HepG2 (cell line): ENCODE measurements around the gene STRN4. TPM values are rescaled to one million over a fixed set of nuclear protein-coding genes. Genes with fewer than 3 reads are reported as not detected.
A peak's percentile ranks its signal among the peaks of the same experiment; 100 is the strongest.

Experiments
- ATAC-seq: fragments of 200-7000 bp; cut with Tn5 transposase; 3 replicates; pipeline ENCODE4 v1.9.1; 2020; ENCODE audit warnings: mild to moderate bottlenecking, moderate library complexity
- BruUV-seq: library from RNA; stranded (reverse); fragments of 400-500 nt; replicated peaks from 2 replicates; lab custom pipeline; 2021; lab: Mats Ljungman, UMichigan
- CTCF ChIA-PET: fragments of 300-600 bp; formaldehyde crosslinking; extraction: SDS; loops from one replicate; lab custom pipeline; 2021; ENCODE audit warnings: low total read pairs, inconsistent platforms, low intra/inter-chr PET ratio; lab: Yijun Ruan, JAX
- POLR2A ChIA-PET: fragments of 350-600 bp; sonication (Branson Sonifier 250); formaldehyde crosslinking; loops from one replicate; lab custom pipeline; 2020; ENCODE audit warnings: antibody characterized with exemption, inconsistent platforms; lab: Yijun Ruan, JAX
- DNase-seq: peaks from one replicate; pipeline ENCODE4 v3.0.0-alpha.2; 2015; ENCODE audit warnings: low spot score
- FAIRE-seq: peaks from 3 replicates; lab custom pipeline; 2011; peaks lifted over from hg19 to GRCh38; lab: Jason Lieb, UNC
- H2AFZ ChIP-seq: one replicate; pipeline ENCODE4 v1.6.1; 2011; ENCODE audit warnings: low read length, inconsistent platforms
- H3K27ac ChIP-seq: fragments of 300-600 bp; 3 replicates; pipeline ENCODE4 v1.8.0; 2011; ENCODE audit warnings: mixed run types, mild to moderate bottlenecking, mixed read lengths, low read length, inconsistent platforms; ENCODE audit not compliant: insufficient read depth; ENCODE audit errors: extremely low read length
- H3K27me3 ChIP-seq, 2 experiments: fragments of 200-600 bp in 1 of 2; 2 replicates in 1 of 2; 3 replicates in 1 of 2; pipeline versions ENCODE4 v1.6.0 to v1.8.0; 2011; ENCODE audit warnings: low read length in 2 of 2, mild to moderate bottlenecking in 2 of 2, moderate library complexity in 2 of 2, inconsistent platforms in 1 of 2; ENCODE audit not compliant: insufficient read depth in 2 of 2, control insufficient read depth in 1 of 2
- H3K36me3 ChIP-seq, 2 experiments: fragments of 200-600 bp in 1 of 2; replicated peaks in 1 of 2; 2 replicates in 1 of 2; 3 replicates in 1 of 2; pipeline versions ENCODE4 v1.5.1 to v1.8.0; 2011; ENCODE audit warnings: low read length in 2 of 2, inconsistent platforms in 1 of 2; ENCODE audit not compliant: insufficient read depth in 2 of 2, control insufficient read depth in 1 of 2
- H3K4me1 ChIP-seq: 2 replicates; pipeline ENCODE4 v1.5.1; 2012; ENCODE audit warnings: low read length, inconsistent platforms; ENCODE audit not compliant: insufficient read depth
- H3K4me2 ChIP-seq: 2 replicates; pipeline ENCODE4 v1.6.0; 2011; ENCODE audit warnings: low read depth, low read length, inconsistent platforms
- H3K4me3 ChIP-seq, 3 experiments: fragments of 200-600 bp in 1 of 3; sonication (generic), shearing (Covaris generic) in 1 of 3; replicated peaks in 1 of 3; 2 replicates each; pipeline ENCODE4 v1.5.1; 2011 to 2016; ENCODE audit warnings: low read length in 3 of 3, inconsistent platforms in 2 of 3, low read depth in 2 of 3, mild to moderate bottlenecking in 2 of 3, control low read depth in 1 of 3, mixed read lengths in 1 of 3; ENCODE audit not compliant: insufficient read depth in 1 of 3
- H3K79me2 ChIP-seq: one replicate; pipeline ENCODE4 v1.6.1; 2011; ENCODE audit warnings: low read length, inconsistent platforms; ENCODE audit not compliant: insufficient read depth
- H3K9ac ChIP-seq: 2 replicates; pipeline ENCODE4 v1.6.0; 2011; ENCODE audit warnings: mild to moderate bottlenecking, low read depth, low read length, inconsistent platforms; ENCODE audit not compliant: insufficient read depth
- H3K9me3 ChIP-seq: 2 replicates; pipeline ENCODE4 v1.5.1; 2012; ENCODE audit warnings: mild to moderate bottlenecking, low read length
- H4K20me1 ChIP-seq: 2 replicates; pipeline ENCODE4 v1.6.0; 2011; ENCODE audit warnings: inconsistent platforms, mild to moderate bottlenecking, low read length, moderate library complexity; ENCODE audit not compliant: insufficient read depth
- AGO2 ChIP-seq: fragments of 200-400 bp; formaldehyde crosslinking; optimal IDR thresholded peaks from 2 replicates; pipeline ENCODE3; 2017; ENCODE audit warnings: mild to moderate bottlenecking, low read depth, low read length, moderate library complexity
- ASH2L ChIP-seq: fragments of 300-600, 200-600 bp; sonication (generic); IDR thresholded peaks from 2 replicates; pipeline ENCODE4 v1.7.0; 2017; ENCODE audit warnings: low read depth, mild to moderate bottlenecking, moderate library complexity, mixed read lengths, low read length; ENCODE audit not compliant: insufficient read length
- GABPA ChIP-seq, 2 experiments: IDR thresholded peaks; 2 replicates each; pipeline ENCODE4 v1.6.1; 2011 to 2016; ENCODE audit warnings: low read depth in 2 of 2, low read length in 1 of 2, missing biosample characterization in 1 of 2, missing genetic modification characterization in 1 of 2
- HNRNPLL ChIP-seq: fragments of 200-400 bp; formaldehyde crosslinking; IDR thresholded peaks from 2 replicates; pipeline ENCODE4 v1.6.1; 2017; ENCODE audit warnings: mild to moderate bottlenecking, low read depth, low read length; ENCODE audit not compliant: poor library complexity, severe bottlenecking
- WGBS: methylation state at CpG from one replicate; pipeline ENCODE4 v1.1.6; 2017; ENCODE audit warnings: low lambda C conversion rate; 5-methylcytosine and 5-hydroxymethylcytosine counted together
- in situ Hi-C: cut with HindIII; loops from 2 replicates; pipeline ENCODE4 v1.10.0; 2017; ENCODE audit warnings: low pct_unique_long_range_greater_than_20kb; ENCODE audit not compliant: extremely low pct_ligation_motif_present
- intact Hi-C: fragments of 100-400 bp; cut with micrococcal nuclease; formaldehyde crosslinking; loops from one replicate; pipeline ENCODE4 v1.10.0; 2022; ENCODE audit not compliant: unreplicated experiment
- polyA plus RNA-seq, 8 experiments: library from polyadenylated mRNA; depleted of rRNA in 3 of 8; stranded (reverse) in 7 of 8; unstranded in 1 of 8; fragments of >200 nt; fragmentation: Illumina TruSeq in 4 of 8; extraction: Trizol in 4 of 8; gene quantifications; 2 replicates each; pipeline versions ENCODE4 v1.2.1 to v1.2.3, GENCODE V29; 2011 to 2016; ENCODE audit warnings: low read depth in 4 of 8, missing spikeins in 1 of 8, mixed read lengths in 1 of 8; ENCODE audit not compliant: insufficient read depth in 1 of 8
- total RNA-seq, 5 experiments: library from RNA; depleted of rRNA; stranded (reverse); fragments of >200 nt; fragmentation: Illumina TruSeq; extraction: Trizol; gene quantifications; 2 replicates each; pipeline ENCODE4 v1.2.3, GENCODE V29; 2016; ENCODE audit warnings: low read depth in 1 of 5

STRN4 gene
- total and polyA plus RNA-seq, 2 of the 13 experiments (the other 11 are each of a cell fraction or from before 2014, with no cell fraction given), result 43.1 to 57.3 TPM

DNA sequence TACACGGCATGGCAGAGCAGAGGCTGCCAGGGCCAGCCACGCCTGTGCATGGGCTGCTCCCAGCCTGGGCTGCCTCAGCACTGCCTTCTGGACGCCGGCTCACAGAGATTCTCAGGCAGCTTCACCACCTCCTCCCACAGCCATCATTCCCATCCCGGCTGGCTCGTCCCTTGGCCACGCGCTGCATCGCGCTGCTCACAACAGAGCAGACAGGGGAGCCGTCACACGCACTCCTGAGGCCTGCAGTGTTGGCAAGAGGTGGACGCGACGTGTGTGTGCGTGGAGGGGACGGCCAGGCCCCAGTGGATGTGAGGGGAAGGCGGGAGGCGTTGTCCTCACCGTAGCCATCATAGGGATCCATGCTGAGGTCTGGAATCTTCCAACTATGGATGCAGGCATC lies 21.8 kb downstream of the STRN4 start:
- intact Hi-C loops, result no loop called here
- Histone ChIP-seq H3K9ac (no peak overlapping the region), H4K20me1 (peaks cover 10% of the 10 kb centered on the region; the same call in 1 of the 2 replicates), H3K9me3 (no peaks in the 10 kb centered on the region), H3K36me3 (peaks cover 47 to 77% of the 10 kb centered on the region in 2 experiments), H3K4me1 (peaks cover 12% of the 10 kb centered on the region), H3K4me3 (no peak overlapping the region), H3K27ac (no peak overlapping the region), H3K79me2 (no peaks in the 10 kb centered on the region), H3K4me2 (no peak overlapping the region), H3K27me3 (no peaks in the 10 kb centered on the region), H2AFZ (no peak overlapping the region)
- FAIRE-seq, result no peak
- DNase-seq, result no peak
- 99% methylated on average over 19 of the region's 20 CpGs for WGBS
- no TSS peak for BruUV-seq
- ATAC-seq, result no peak
- peak; percentile 80 for TF ChIP-seq AGO2
- TF ChIP-seq ASH2L, result no peak
- POLR2A ChIA-PET, result no interaction called here
- CTCF ChIA-PET, result no interaction called here
- in situ Hi-C loops, result no loop called here

DNA sequence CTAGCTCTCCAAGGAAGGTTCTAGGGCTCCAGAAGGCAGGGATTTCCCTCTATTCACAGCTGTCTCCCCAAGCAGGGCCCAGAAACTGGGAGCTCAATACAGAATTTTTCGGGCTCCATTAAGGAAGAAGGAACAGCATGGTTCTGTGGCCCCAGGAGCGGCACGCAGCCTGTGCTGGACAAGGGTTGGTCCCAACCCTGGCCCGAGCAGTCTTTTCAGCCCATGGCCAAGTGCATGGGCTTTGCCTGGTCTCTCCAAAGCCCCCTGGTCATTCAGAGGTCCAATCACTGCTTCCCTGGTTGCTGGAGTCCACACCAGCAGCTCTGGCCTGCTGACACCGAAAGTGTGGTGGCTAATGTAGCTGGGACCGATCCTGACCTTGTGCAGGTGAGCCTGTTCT lies 22.8 kb downstream of the STRN4 start:
- H3K27ac ChIP-seq, result no peak overlapping the region
- peaks cover 2% of the 10 kb centered on the region; the same call in 1 of the 2 replicates for H4K20me1 ChIP-seq
- DNase-seq (no peak), ATAC-seq (no peak), FAIRE-seq (no peak)
- peaks cover 43 to 69% of the 10 kb centered on the region in 2 experiments for H3K36me3 ChIP-seq
- in situ Hi-C loops (no loop called here), intact Hi-C loops (no loop called here)
- no peaks in the 10 kb centered on the region for H3K79me2 ChIP-seq
- no peaks in the 10 kb centered on the region for H3K27me3 ChIP-seq
- no peaks in the 10 kb centered on the region for H3K9me3 ChIP-seq
- ChIA-PET POLR2A (no interaction called here), CTCF (no interaction called here)
- peaks cover 12% of the 10 kb centered on the region for H3K4me1 ChIP-seq
- no peak overlapping the region for H2AFZ ChIP-seq
- BruUV-seq, result no TSS peak
- no peak for TF ChIP-seq HNRNPLL
- no peak for TF ChIP-seq GABPA (IDR thresholded peaks at IDR 0.05; ENCODE audit: low read depth, low read length)
- TF ChIP-seq GABPA (CRISPR knock-in tag; IDR thresholded peaks at IDR 0.05; ENCODE audit: low read depth), result no peak
- 94% methylated on average over 6 of the region's 6 CpGs for WGBS
- no peak overlapping the region for H3K4me3 ChIP-seq
- no peak overlapping the region for H3K9ac ChIP-seq
- no peak overlapping the region for H3K4me2 ChIP-seq
